Hindlimb muscle (tissue), 1 donor: ENCODE measurements around the gene RFXAP. TPM values are rescaled to one million over a fixed set of nuclear protein-coding genes. Genes with fewer than 3 reads are reported as not detected.
"Not testable (repeated sequence)": the region's sequence is repeated elsewhere in the genome, so short reads cannot be mapped to it uniquely, and the experiment has no call there.

Experiments used
- DNase-seq: peaks from one replicate; pipeline ENCODE4 v3.0.0-alpha.2; 2013
- polyA plus RNA-seq: library from polyadenylated mRNA; unstranded; fragments of 120-200 nt; gene quantifications from one replicate; pipeline ENCODE4 v1.2.1, GENCODE V29; 2013; ENCODE audit not compliant: insufficient read length

RFXAP gene, protein sequence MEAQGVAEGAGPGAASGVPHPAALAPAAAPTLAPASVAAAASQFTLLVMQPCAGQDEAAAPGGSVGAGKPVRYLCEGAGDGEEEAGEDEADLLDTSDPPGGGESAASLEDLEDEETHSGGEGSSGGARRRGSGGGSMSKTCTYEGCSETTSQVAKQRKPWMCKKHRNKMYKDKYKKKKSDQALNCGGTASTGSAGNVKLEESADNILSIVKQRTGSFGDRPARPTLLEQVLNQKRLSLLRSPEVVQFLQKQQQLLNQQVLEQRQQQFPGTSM
- polyA plus RNA-seq: 8.1 TPM

DNA sequence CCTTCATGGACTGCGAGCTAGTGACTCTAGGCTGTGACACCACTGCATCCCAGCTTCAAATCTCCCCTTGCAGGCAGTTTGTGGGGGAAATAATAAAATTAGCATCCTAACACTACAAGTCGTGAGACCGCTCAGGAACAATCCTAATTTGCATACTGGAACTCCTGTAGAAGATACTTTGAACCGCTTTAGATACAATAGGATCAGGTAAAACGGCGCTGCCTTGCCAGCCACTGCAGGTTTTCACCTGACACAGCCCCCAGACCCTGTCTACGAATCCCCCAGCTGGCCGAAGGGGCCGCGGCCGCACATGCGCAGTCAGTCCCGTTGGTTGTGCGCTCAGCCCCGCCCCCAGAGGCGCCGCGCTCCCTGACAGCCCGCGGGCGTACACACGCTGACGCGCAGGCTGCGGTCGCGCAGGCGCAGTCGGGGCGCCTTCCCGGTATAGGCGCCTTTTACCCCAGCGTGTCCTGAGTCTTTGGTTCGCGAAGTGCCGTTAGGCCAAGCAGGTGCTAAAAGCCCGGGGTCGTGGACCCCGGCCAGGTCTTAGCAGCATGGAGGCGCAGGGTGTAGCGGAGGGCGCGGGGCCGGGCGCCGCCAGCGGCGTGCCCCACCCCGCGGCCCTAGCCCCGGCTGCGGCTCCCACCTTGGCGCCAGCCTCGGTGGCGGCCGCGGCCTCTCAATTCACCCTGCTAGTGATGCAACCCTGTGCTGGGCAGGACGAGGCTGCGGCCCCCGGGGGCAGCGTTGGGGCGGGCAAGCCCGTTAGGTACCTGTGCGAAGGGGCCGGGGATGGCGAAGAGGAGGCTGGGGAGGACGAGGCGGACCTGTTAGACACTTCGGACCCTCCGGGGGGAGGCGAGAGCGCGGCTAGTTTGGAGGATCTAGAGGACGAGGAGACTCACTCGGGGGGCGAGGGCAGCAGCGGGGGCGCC lies at the start of gene RFXAP:
RFXAP (plus strand) TSS at position 419 of the 935 bp plus-strand sequence; CDS start at position 555, 136 bp downstream.
- DNase-seq: peak; percentile 95

DNA sequence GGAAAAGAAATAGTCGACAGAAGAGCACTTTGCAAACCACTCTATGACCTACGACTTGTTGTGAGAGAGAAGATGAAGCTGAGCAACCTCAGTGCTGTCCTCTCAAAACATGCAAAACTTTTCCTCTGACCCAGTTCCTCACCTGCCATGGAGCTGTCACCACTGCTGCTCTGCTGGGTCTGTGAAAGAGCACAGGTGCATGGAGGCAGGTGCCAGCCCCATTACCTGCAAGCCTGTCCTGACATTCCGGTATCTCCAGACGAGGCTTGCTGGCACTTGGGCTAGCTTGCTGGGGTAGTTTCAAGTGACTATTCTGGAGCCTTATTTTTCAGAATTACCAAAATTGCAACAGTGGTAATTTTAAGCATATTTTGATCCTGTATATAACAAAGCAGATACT lies 49.5 kb upstream of the RFXAP start:
- no peak for DNase-seq

DNA sequence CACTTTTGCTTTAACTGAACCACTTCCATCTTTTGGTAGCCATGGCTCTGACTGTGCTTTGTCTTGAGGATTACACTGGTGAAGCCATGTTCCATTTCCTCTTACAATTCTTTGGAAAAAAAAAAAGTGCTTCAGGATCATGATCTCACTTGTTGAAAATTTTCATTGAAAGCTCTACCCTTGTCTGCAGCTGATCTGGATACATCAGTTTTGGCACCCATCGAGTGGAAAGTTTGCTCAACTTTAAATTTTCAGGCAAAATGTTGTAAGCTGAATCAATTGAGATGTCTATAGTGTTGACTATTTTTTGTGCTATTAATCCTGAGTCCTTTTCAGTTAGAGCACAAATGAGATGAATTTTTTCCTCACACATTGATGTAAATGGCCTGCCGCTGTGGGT lies 48.3 kb upstream of the RFXAP start:
- DNase-seq: peak; percentile 65

DNA sequence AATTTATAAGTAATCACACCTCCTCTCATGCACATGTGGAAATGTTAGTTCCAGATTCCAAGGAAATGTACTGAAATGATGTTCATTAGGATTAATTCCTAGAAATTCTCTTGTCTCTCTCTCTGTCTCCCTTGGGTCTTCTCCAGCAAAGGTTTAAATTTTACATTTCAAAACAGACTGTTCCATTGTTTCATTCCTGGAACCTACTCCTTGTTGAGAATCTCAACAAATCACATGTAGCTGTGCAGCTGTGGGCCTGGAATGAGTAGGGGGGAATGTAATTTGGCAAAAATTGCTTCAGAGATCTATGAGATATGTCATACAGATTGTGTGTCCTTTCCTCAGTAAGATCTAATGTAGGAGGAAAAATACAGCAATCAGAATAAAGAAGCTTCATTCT lies 46.2 kb upstream of the RFXAP start:
- peak; percentile 39 for DNase-seq

DNA sequence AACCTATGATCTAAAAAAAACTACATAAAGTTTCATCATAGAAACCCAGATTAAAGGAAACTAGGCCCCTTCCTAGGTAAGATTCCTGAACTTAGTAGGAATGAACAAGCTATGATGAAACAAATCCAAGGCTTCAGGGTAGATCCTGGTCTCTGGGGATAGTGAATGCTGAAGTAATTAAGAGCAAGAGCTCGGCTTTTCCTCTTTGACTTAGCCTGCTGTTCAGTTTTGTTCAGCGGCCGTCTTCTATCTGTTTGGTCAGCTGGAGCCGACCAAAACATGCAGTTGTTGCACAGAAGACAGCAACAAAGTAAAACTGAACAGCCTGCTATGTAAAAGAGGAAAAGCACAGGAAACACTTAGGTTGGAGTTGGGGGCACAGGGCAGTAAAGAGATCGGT lies 44.1 kb upstream of the RFXAP start:
- no peak for DNase-seq

DNA sequence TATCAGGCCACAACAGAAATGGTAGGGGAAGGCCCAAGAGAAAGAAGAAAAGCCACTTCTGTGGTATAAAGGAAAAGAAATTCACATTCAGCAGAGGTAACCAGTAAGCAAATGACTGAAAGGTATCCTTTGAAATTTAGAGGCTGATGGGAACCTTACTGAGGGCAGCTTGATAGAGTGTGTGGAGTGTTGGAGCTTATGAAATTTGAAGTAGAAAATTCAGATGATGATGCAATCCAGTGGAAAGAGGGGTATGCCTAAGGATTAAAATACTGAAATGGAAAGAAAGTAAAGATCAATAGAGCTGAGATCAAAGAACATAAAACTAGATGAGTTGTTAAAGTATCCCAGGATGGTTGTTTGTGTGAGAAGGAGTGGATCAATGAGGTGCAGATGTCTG lies 42.8 kb upstream of the RFXAP start:
- DNase-seq: no peak

DNA sequence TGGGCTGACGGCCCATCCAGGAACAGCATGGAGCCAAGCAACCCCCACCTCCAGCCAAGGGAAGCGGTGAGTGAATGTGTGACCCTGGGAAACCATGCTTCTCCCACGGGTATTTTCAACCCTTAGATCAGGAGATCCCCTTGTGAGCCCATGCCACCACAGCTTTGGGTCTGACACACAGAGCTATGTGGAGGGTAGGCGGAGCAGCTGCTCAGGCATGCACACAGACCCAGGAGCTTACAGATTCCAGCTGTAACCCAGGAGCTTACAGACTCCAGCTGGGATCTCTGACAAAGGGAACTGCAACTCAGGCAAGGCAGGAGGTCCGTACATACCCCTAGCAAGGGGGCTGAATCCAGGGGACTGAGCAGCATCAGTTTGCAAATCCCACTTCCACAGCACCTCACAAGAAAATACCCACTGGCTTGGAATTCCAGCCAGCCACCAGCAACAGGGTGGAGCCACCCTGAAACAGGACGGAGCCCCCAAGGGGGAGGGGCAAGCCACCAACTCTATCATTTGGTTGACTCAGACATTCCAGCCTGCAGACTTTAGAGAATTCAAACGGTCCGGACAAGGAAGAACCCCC lies 40.8 kb upstream of the RFXAP start:
- no peak for DNase-seq

DNA sequence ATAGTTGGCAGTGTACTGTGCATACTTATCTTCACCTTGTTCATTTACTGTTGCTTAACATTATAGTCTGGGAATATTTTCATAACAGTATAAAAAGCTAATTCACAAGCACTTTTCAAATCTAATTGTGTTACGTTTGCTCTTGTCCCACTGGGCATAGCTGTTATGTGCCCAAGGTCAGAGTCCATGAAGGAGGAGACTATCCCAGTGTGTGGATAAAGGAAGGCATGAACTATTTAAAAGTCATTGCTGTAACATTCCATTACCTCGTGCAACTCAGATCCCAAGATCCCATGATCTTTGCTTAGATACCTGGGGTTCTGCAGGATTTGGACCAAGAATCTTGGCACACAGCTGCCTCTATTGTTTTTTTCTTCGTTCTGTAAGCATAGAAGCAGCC lies 35.1 kb upstream of the RFXAP start:
- no peak for DNase-seq

DNA sequence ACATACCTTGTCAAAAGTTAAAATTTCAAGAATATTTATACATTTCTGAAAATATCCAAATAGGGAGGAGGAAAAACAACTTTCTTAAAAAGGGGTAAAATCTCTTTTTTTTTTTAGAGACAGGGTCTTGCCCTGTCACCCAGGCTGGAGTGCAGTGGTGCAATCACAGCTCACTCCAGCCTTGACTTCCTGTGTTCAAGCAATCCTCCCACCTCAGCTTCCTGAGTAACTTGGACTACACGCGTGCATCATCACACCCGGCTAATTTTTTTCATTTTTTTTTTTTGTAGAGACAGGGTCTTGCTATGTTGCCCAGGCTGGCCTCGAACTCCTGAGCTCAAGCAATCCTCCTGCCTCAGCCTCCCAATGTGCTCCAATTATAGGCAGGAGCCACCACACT lies 32.8 kb upstream of the RFXAP start:
- DNase-seq: not testable (repeated sequence)

DNA sequence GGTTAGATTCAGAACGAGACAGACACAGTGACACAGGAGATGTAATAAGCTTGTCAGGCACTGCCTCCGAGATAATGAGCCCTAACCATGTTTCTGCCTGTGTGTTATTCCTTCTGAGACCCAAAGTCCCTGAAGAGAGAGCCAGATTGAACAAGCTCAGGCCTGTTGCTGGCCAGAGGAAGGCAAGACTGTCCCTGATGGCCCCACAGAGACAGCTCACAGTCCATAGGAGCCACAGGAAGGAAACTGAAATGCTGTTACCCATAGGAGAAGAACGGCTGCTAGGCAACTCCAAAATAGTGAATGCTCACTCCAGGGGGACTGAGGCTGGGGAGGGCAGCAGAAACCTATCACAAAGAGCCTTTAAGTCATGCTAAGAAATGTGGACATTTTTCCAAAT lies 31.8 kb upstream of the RFXAP start:
- DNase-seq: peak; percentile 25

DNA sequence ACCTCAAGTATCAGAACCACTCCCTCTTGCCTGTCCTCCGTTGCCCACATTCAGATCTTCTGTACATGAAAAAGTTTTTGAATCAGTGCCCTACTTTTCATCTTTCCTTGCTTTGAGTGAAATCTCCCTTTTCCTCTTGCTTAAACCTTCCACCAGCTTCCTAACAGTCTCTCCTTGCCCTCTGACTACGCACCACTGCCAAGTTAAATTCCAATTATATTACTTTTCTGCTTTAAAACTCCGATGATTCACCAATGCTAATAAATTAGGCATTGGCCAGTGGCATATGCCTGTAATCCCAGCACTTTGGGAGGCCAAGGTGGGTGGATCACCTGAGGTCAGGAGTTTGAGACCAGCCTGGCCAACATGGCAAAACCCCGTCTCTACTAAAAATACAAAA lies 30.7 kb upstream of the RFXAP start:
- DNase-seq: no peak

DNA sequence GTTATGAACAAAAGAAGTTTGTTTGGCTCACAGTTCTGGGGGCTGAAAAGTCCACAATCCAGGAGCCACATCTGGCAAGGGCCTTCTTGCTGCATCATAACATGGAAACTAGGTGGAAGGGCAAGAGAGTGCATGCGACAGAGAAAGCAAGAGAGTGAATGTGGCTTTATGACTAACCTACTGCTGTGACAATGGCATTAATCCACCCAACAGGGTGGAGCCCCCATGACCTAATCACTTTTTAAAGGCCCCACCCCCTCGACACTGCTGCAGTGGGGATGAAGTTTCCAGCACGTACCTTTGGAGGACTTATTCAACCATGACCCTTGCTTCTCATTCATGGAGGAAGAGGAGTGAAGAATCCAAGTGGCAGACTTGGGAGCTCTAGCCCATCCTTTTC lies 30.0 kb upstream of the RFXAP start:
- no peak for DNase-seq

DNA sequence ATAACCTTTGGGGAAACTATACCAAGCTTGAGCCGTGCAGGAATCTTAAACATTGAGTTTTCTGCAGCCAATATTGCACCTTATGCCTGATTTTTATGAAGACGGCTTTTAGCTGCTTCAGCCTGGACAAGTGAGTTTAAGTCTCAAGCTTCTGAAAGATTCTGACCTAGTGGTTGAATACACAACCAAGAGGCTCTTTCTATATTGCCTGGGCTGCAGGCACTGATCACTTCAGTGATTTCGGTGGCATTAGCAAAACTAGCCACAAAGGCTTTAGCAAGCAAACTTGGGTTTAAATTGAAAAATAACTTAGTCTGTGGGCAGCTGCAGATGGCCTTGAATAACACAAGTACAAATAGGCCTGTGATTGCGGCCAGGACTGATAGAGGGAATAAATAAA lies 29.3 kb upstream of the RFXAP start:
- no peak for DNase-seq

DNA sequence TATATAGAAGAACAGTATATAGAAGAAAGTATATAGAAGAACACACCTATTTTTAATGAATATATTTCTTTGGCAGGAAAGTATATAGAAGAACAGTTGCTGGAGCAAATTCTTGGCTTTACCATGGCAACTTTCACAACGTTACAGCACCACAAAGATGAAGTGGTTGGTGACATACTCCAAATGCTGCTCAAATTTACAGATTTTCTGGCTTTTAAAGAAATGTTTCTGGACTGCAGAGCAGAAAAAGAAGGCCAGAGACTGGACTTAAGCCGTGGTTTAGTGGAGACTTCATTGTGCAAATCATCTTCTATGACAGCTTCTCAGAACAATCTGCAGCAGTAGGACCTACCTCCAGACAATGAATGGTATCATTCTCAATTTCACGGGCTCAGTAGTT lies 24.3 kb upstream of the RFXAP start:
- no peak for DNase-seq

DNA sequence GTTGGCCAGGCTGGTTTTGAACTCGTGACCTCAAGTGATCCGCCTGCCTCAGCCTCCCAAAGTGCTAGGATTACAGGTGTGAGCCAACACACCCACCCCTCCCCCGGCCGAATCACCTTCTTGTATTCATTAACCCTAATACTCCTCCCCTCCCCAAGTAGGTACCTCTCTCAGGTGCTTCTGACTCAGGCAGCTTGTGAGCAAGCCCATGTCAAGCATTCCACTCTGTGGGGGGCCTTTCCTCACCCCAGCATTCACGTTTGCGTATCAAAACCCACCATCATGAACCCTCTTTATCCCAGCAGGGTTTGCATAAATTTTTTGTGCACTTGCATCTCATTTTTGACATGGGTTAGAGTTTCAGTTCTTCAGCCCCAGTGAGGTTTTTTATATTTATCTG lies 23.6 kb upstream of the RFXAP start:
- no peak for DNase-seq

DNA sequence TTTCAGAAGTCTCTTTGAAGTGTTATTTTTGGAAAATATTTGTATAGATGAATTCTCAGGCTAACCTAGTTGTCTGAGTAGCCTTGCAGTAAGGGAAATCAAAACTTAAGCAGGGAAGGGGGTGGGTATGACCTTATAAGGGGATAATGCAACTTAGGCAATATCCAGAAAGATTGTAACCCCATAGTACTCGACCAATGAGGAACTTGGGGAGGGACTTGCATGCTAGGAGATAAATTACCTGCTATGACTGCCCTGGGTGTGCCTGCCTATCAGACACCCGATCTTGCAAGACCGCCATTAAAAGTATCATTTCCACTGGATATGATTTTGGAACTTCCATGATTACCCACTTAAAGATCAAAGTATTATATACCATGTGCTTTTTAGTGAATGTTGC lies 23.0 kb upstream of the RFXAP start:
- no peak for DNase-seq

DNA sequence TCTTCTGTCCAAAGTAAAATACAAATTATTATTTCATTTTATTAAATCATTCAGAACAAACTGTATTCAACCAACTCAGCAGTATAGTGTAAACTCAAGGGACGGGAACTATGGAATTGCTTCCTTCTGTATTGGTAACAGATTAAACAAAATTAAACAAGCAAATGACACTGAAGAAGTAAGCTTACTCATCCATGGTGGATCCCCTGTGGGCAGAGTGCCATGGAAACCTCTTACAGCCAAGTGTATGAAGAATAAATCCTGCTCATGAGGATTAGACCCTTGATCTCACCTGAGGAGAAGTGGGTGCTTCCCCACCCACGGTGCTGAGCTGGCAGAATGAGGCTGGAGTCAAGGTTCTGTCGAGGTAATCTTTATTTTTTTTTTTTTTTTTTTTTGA lies 18.0 kb upstream of the RFXAP start:
- no peak for DNase-seq

DNA sequence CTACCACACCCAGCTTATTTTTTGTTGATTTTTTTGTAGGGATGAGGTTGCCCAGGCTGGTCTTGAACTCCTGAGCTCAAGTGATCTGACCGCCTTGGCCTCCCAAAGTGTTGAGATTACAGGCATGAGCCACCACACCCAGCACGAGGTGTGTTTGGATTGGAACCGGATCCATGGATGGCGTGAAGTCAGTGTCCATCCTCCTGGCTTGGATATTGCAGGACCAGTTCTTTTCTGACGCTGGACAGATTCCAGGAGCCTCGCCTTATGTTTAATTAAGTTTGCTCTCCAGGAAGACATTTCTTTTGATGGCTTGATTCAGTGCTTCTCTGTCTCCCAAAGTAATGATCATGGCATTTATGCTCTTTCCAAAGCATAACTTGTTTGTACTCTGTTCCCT lies 14.4 kb upstream of the RFXAP start:
- no peak for DNase-seq

DNA sequence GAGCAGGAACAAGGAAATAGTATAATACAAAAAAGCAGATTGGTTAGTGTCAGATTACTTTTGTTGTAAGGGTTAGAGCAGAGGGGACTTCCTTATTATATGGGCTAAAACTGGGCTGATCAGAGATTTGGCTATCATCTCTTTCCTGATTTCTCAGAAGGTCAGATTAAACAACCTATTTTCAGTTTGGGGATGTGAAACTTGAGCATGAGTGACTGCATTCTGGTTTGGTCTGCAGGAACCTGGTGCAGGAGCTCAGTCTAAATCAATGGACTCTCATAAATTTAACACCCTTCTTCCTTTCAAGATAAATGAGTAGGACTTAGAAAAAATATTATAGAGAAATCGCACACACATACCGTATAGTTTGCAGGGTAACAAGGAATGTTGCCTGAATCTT lies 12.9 kb upstream of the RFXAP start:
- DNase-seq: no peak

DNA sequence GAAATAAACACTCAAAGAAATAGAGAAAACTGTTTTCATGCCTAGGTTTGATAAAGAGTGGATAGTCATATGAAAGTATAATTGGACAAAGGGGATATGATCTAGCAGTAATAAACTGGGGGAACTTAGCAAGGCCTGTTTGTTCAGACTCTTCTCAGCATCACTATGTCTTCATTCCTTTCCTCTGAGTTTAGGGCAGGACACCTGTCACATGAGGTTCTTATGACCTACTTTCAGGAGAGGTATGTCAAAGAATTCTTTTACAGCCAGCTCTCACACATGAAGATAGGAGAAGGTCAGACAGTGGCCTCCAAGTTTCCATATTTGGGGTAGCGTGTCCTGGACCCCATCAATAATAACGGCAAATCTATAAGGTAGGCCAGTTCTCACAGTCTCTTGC lies 11.4 kb upstream of the RFXAP start:
- no peak for DNase-seq

DNA sequence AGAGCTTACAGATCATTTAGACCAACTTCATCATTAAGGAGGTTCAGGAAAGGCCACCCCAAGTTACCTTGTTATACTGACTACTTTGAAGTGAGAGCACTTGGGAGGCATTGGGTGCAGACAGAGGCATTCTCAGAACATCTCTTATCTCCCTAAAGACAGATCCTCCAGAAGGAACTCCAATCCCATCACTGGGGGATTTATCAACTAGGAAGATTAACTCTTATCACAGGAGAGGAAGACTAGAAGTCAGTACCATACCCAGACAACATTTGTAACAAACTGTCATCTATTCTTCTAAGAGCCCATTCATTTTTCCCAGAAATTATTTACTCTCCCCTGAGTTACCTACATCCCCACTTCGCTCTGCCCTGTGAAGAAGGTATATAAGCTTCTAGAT lies 5.8 kb upstream of the RFXAP start:
- no peak for DNase-seq

DNA sequence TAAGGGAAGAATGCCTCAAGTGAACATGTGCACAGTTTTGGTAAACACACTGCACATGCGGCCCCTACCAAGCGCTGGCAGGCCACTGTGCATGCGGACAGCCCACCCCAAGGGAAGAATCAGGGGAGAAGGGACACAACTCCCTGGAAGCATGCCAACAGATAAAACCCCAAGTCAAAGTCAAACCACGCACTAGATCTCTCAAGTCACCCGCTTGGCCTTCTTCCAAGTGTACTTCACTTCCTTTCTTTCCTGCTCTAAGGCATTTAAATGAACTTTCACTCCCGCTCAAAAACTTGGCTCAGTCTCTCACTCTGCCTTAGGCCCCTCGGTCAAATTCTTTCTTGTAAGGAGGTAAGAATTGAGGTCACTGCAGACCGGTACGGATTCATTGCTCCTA lies 4.6 kb upstream of the RFXAP start:
- no peak for DNase-seq

DNA sequence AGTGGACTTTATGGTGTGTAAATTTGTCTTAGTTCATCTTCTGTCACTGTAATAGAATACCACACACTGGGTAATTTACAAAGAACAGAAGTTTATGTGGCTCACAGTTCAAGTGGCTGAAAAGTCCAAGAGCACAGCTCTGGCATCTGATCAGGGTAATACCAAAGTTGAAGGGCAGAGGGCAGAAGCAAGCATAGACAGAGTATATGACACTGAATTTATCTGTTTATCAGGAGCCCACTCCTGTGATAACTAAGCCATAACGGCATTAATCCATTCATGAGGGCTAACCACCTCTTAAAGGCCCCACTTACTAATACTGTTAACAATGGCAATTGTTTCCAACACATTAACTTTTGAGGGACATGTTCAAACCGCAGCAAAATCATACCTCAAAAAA lies 4.0 kb upstream of the RFXAP start:
- no peak for DNase-seq
